Measurements from ENCODE around the gene SLC12A7.

DNA sequence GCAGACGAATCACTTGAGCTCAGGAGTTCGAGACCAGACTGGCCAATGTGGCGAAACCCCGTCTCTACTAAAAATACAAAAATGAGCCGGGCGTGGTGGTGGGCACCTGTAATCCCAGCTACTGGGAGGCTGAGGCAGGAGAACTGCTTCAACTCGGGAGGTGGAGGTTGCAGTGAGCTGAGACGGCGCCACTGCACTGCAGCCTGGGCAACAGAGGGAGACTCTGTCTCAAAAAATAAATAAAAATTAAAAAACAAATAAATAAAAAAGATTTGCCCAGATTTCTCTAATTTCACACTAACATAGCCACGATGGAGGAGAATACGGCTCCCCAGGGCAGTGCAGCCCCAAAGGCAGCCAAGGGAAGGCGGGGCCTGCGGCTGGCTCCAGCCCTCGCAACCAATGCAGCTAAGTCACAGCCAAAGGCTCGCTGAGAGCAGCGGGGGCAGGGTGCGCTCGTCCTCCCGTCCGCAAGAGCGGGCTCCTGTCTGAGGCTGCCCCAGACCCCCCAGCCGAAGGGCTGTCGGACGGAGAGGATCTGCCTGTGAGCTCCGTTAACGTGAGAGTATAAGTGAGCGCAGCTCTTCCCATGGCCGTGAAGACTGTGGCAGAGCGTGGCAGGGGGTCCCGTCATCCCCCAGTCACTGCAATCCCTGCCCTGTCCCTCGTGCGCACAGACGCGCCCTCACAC is 43.5 kb downstream of the SLC12A7 start:
- TF ChIP-seq, protein P1, sequence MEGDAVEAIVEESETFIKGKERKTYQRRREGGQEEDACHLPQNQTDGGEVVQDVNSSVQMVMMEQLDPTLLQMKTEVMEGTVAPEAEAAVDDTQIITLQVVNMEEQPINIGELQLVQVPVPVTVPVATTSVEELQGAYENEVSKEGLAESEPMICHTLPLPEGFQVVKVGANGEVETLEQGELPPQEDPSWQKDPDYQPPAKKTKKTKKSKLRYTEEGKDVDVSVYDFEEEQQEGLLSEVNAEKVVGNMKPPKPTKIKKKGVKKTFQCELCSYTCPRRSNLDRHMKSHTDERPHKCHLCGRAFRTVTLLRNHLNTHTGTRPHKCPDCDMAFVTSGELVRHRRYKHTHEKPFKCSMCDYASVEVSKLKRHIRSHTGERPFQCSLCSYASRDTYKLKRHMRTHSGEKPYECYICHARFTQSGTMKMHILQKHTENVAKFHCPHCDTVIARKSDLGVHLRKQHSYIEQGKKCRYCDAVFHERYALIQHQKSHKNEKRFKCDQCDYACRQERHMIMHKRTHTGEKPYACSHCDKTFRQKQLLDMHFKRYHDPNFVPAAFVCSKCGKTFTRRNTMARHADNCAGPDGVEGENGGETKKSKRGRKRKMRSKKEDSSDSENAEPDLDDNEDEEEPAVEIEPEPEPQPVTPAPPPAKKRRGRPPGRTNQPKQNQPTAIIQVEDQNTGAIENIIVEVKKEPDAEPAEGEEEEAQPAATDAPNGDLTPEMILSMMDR (IDR thresholded peaks at IDR 0.05) = no peak
- no peak for TF ChIP-seq POLR2A (IDR thresholded peaks at IDR 0.05)
- no peak for TF ChIP-seq POLR2AphosphoS5 (IDR thresholded peaks at IDR 0.05)
